Myocyte (in vitro differentiated cells): ENCODE measurements around the gene ADAMTS14. TPM values are rescaled to one million over a fixed set of nuclear protein-coding genes. Genes with fewer than 3 reads are reported as not detected.
"Not testable (repeated sequence)": the region's sequence is repeated elsewhere in the genome, so short reads cannot be mapped to it uniquely, and the experiment has no call there.

ENCODE experiments used
- DNase-seq: peaks from one replicate; pipeline ENCODE4 v3.0.0-alpha.2; 2012; ENCODE audit warnings: low read depth
- total RNA-seq: library from RNA; depleted of rRNA; stranded (reverse); fragments of >200 nt; gene quantifications from 2 replicates; pipeline ENCODE4 v1.2.3, GENCODE V29; 2014

Gene ADAMTS14
- total RNA-seq, 1 donor from 2014 or later: 7.1 TPM

GRCh38 chr10:70655316-70655715 is 17.0 kb upstream of the ADAMTS14 start:
- no peak for DNase-seq

GRCh38 chr10:70656489-70656888 is 15.8 kb upstream of the ADAMTS14 start:
- DNase-seq: peak; percentile 96

- peak; percentile 74 for DNase-seq
Measured at GRCh38 chr10:70657041-70657440, 15.3 kb upstream of the ADAMTS14 start.

GRCh38 chr10:70658582-70659136 is 13.6 kb upstream of the ADAMTS14 start:
- no peak for DNase-seq

- DNase-seq: no peak
Measured at GRCh38 chr10:70659306-70659705, 13.0 kb upstream of the ADAMTS14 start.

- DNase-seq: no peak
Measured at GRCh38 chr10:70660722-70661121, 11.6 kb upstream of the ADAMTS14 start.

- no peak for DNase-seq
Measured at GRCh38 chr10:70661623-70662361, 10.5 kb upstream of the ADAMTS14 start.

GRCh38 chr10:70662362-70663220 is 9.7 kb upstream of the ADAMTS14 start:
- DNase-seq: peak; percentile 62

GRCh38 chr10:70663458-70664409 is 8.6 kb upstream of the ADAMTS14 start:
- DNase-seq: peak; percentile 65

- peak; percentile 100 for DNase-seq
Measured at GRCh38 chr10:70664702-70665195, 7.6 kb upstream of the ADAMTS14 start.

- peak; percentile 62 for DNase-seq
Measured at GRCh38 chr10:70666960-70667798, 5.1 kb upstream of the ADAMTS14 start.

- not testable (repeated sequence) for DNase-seq
Measured at GRCh38 chr10:70667818-70668217, 4.5 kb upstream of the ADAMTS14 start.

GRCh38 chr10:70668454-70668970 is 3.8 kb upstream of the ADAMTS14 start:
- no peak for DNase-seq

- DNase-seq: no peak
Measured at GRCh38 chr10:70669015-70669414, 3.3 kb upstream of the ADAMTS14 start.

- no peak for DNase-seq
Measured at GRCh38 chr10:70669732-70670317, 2.5 kb upstream of the ADAMTS14 start.

- DNase-seq: no peak
Measured at GRCh38 chr10:70671619-70672164, 614 bp upstream of the ADAMTS14 start.

GRCh38 chr10:70673043-70673928 is 980 bp downstream of the ADAMTS14 start:
- peak; percentile 95 for DNase-seq
